Erythroblast (primary cell): Measurements from ENCODE around the gene TNFRSF19.

Experiments
- GATA1 ChIP-seq: IDR thresholded peaks from 2 replicates; pipeline ENCODE4 v1.6.1; 2011; ENCODE audit warnings: low read depth, mild to moderate bottlenecking, control low read depth, low read length, moderate library complexity
- POLR2A ChIP-seq: IDR thresholded peaks from 2 replicates; pipeline ENCODE4 v1.6.1; 2011; ENCODE audit warnings: mild to moderate bottlenecking, low read length

DNA sequence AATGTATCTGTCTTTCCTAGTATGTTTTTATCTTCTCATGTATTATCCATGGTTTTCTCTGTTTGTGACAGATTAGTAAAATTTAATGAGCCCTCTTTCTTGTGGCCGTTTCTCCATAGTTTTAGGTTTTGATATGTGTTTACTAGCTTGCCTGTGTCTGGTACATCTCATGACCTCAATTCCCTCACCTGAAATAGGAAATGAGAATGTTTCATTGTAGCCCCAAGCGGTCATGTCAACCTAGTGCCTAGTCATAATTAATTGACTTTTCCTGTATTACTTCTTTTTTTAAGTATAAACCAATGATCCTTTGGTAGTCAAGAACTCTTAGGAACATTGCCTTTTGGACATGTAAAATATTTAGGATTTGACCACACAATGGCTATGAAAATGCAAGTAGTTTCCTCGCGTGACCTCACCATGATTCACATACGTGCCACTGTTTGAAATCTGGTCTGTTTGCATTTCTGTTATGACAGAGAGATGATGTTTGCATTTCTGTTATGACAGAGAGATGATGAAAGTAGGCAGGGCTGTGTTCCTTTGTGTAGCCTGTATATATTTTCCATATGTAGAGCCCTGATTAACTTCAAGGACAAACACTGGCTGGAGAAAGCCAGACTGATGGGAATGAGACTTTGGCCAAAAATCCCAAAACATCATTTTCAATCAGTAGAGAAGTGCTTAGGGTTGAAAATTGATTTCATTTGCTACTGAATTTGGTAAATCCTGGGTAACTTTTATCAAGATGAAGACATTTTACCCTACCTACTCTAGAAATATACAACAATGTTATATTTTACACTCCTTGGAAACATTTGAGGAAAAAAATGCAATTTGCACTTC is 104.8 kb downstream of the TNFRSF19 start:
- no peak for TF ChIP-seq POLR2A
- no peak for TF ChIP-seq GATA1
